ENCODE data around the gene RHOH.

RHOH gene

GRCh38 chr4:40253906-40254305, 57.1 kb downstream of the RHOH start:
- no peaks in the 10 kb centered on the region for H3K36me3 ChIP-seq (ENCODE audit: control insufficient read depth, insufficient read depth, low read length)
- H3K27me3 ChIP-seq (ENCODE audit: control insufficient read depth, insufficient read depth, low read length), result no peaks in the 10 kb centered on the region
- H3K27ac ChIP-seq (ENCODE audit: low read depth, low read length), result no peak overlapping the region
- H3K4me1 ChIP-seq (ENCODE audit: control insufficient read depth, insufficient read depth, low read length), result no peaks in the 10 kb centered on the region
- no peak overlapping the region for H3K4me3 ChIP-seq (ENCODE audit: low read length)
- H3K9ac ChIP-seq (ENCODE audit: low read length), result no peak overlapping the region

- no peaks in the 10 kb centered on the region for H3K36me3 ChIP-seq (ENCODE audit: control insufficient read depth, insufficient read depth, low read length)
- H3K4me3 ChIP-seq (ENCODE audit: low read length), result no peak overlapping the region
- H3K27me3 ChIP-seq (ENCODE audit: control insufficient read depth, insufficient read depth, low read length), result no peaks in the 10 kb centered on the region
- H3K4me1 ChIP-seq (ENCODE audit: control insufficient read depth, insufficient read depth, low read length), result no peaks in the 10 kb centered on the region
- no peak overlapping the region for H3K27ac ChIP-seq (ENCODE audit: low read depth, low read length)
- no peak overlapping the region for H3K9ac ChIP-seq (ENCODE audit: low read length)
Measured at GRCh38 chr4:40254608-40255392, 58.0 kb downstream of the RHOH start.

- H3K4me3 ChIP-seq (ENCODE audit: low read length), result no peak overlapping the region
- H3K27me3 ChIP-seq (ENCODE audit: control insufficient read depth, insufficient read depth, low read length), result no peaks in the 10 kb centered on the region
- H3K27ac ChIP-seq (ENCODE audit: low read depth, low read length), result no peak overlapping the region
- no peak overlapping the region for H3K9ac ChIP-seq (ENCODE audit: low read length)
- no peaks in the 10 kb centered on the region for H3K4me1 ChIP-seq (ENCODE audit: control insufficient read depth, insufficient read depth, low read length)
- H3K36me3 ChIP-seq (ENCODE audit: control insufficient read depth, insufficient read depth, low read length), result no peaks in the 10 kb centered on the region
Measured at GRCh38 chr4:40255393-40256281, 58.8 kb downstream of the RHOH start.

- no peaks in the 10 kb centered on the region for H3K27me3 ChIP-seq (ENCODE audit: control insufficient read depth, insufficient read depth, low read length)
- H3K27ac ChIP-seq (ENCODE audit: low read depth, low read length), result no peak overlapping the region
- no peaks in the 10 kb centered on the region for H3K36me3 ChIP-seq (ENCODE audit: control insufficient read depth, insufficient read depth, low read length)
- no peaks in the 10 kb centered on the region for H3K4me1 ChIP-seq (ENCODE audit: control insufficient read depth, insufficient read depth, low read length)
- no peak overlapping the region for H3K4me3 ChIP-seq (ENCODE audit: low read length)
- H3K9ac ChIP-seq (ENCODE audit: low read length), result no peak overlapping the region
Measured at GRCh38 chr4:40256329-40256728, 59.5 kb downstream of the RHOH start.

GRCh38 chr4:40256817-40257216, 60.0 kb downstream of the RHOH start:
- no peak overlapping the region for H3K4me3 ChIP-seq (ENCODE audit: low read length)

GRCh38 chr4:40258627-40259026, 61.8 kb downstream of the RHOH start:
- Histone ChIP-seq H3K4me1 (ENCODE audit: control insufficient read depth, insufficient read depth, low read length) (no peaks in the 10 kb centered on the region), H3K9ac (ENCODE audit: low read length) (no peak overlapping the region), H3K27ac (ENCODE audit: low read depth, low read length) (no peak overlapping the region), H3K4me3 (ENCODE audit: low read length) (no peak overlapping the region), H3K27me3 (ENCODE audit: control insufficient read depth, insufficient read depth, low read length) (no peaks in the 10 kb centered on the region), H3K36me3 (ENCODE audit: control insufficient read depth, insufficient read depth, low read length) (no peaks in the 10 kb centered on the region)

More at GRCh38 chr4:40256817-40257216, 60.0 kb downstream of the RHOH start:
- no peak overlapping the region for H3K27ac ChIP-seq (ENCODE audit: low read depth, low read length)
- no peaks in the 10 kb centered on the region for H3K36me3 ChIP-seq (ENCODE audit: control insufficient read depth, insufficient read depth, low read length)
- no peaks in the 10 kb centered on the region for H3K4me1 ChIP-seq (ENCODE audit: control insufficient read depth, insufficient read depth, low read length)
- no peaks in the 10 kb centered on the region for H3K27me3 ChIP-seq (ENCODE audit: control insufficient read depth, insufficient read depth, low read length)
- no peak overlapping the region for H3K9ac ChIP-seq (ENCODE audit: low read length)

- Histone ChIP-seq H3K9ac (ENCODE audit: low read length) (no peak overlapping the region), H3K4me1 (ENCODE audit: control insufficient read depth, insufficient read depth, low read length) (no peaks in the 10 kb centered on the region), H3K36me3 (ENCODE audit: control insufficient read depth, insufficient read depth, low read length) (no peaks in the 10 kb centered on the region), H3K27me3 (ENCODE audit: control insufficient read depth, insufficient read depth, low read length) (no peaks in the 10 kb centered on the region), H3K27ac (ENCODE audit: low read depth, low read length) (no peak overlapping the region), H3K4me3 (ENCODE audit: low read length) (no peak overlapping the region)
Measured at GRCh38 chr4:40261231-40262076, 64.6 kb downstream of the RHOH start.

- H3K36me3 ChIP-seq (ENCODE audit: control insufficient read depth, insufficient read depth, low read length), result no peaks in the 10 kb centered on the region
- no peaks in the 10 kb centered on the region for H3K4me1 ChIP-seq (ENCODE audit: control insufficient read depth, insufficient read depth, low read length)
- no peak overlapping the region for H3K4me3 ChIP-seq (ENCODE audit: low read length)
- H3K27me3 ChIP-seq (ENCODE audit: control insufficient read depth, insufficient read depth, low read length), result no peaks in the 10 kb centered on the region
- H3K27ac ChIP-seq (ENCODE audit: low read depth, low read length), result no peak overlapping the region
- no peak overlapping the region for H3K9ac ChIP-seq (ENCODE audit: low read length)
Measured at GRCh38 chr4:40262077-40262528, 65.3 kb downstream of the RHOH start.

- Histone ChIP-seq H3K27ac (ENCODE audit: low read depth, low read length) (no peak overlapping the region), H3K9ac (ENCODE audit: low read length) (no peak overlapping the region), H3K4me1 (ENCODE audit: control insufficient read depth, insufficient read depth, low read length) (no peaks in the 10 kb centered on the region), H3K36me3 (ENCODE audit: control insufficient read depth, insufficient read depth, low read length) (no peaks in the 10 kb centered on the region), H3K4me3 (ENCODE audit: low read length) (no peak overlapping the region), H3K27me3 (ENCODE audit: control insufficient read depth, insufficient read depth, low read length) (no peaks in the 10 kb centered on the region)
Measured at GRCh38 chr4:40262861-40263260, 66.0 kb downstream of the RHOH start.

GRCh38 chr4:40264497-40264896, 67.7 kb downstream of the RHOH start:
- H3K27me3 ChIP-seq (ENCODE audit: control insufficient read depth, insufficient read depth, low read length), result no peaks in the 10 kb centered on the region
- no peak overlapping the region for H3K27ac ChIP-seq (ENCODE audit: low read depth, low read length)
- H3K4me3 ChIP-seq (ENCODE audit: low read length), result no peak overlapping the region
- no peaks in the 10 kb centered on the region for H3K36me3 ChIP-seq (ENCODE audit: control insufficient read depth, insufficient read depth, low read length)
- no peaks in the 10 kb centered on the region for H3K4me1 ChIP-seq (ENCODE audit: control insufficient read depth, insufficient read depth, low read length)
- H3K9ac ChIP-seq (ENCODE audit: low read length), result no peak overlapping the region

GRCh38 chr4:40264995-40265909, 68.4 kb downstream of the RHOH start:
- Histone ChIP-seq H3K4me3 (ENCODE audit: low read length) (no peak overlapping the region), H3K27ac (ENCODE audit: low read depth, low read length) (no peak overlapping the region), H3K36me3 (ENCODE audit: control insufficient read depth, insufficient read depth, low read length) (no peaks in the 10 kb centered on the region), H3K4me1 (ENCODE audit: control insufficient read depth, insufficient read depth, low read length) (no peaks in the 10 kb centered on the region), H3K9ac (ENCODE audit: low read length) (no peak overlapping the region), H3K27me3 (ENCODE audit: control insufficient read depth, insufficient read depth, low read length) (no peaks in the 10 kb centered on the region)

Measured in rectal smooth muscle tissue (tissue), 1 donor.